Large intestine (tissue), 3 donors: Measurements from ENCODE around the gene LYVE1. TPM values are rescaled to one million over a fixed set of nuclear protein-coding genes. Genes with fewer than 3 reads are reported as not detected.

Source experiments
- DNase-seq, 2 donors: peaks; one replicate each; pipeline versions ENCODE4 v3.0.0 to v3.0.0-alpha.2; 2013
- H3K27ac ChIP-seq: one replicate; pipeline ENCODE4 v1.5.1; 2013; ENCODE audit warnings: low read length
- H3K27me3 ChIP-seq: 2 replicates; pipeline ENCODE4 v1.6.1; 2013; ENCODE audit warnings: low read length; ENCODE audit not compliant: control insufficient read depth, insufficient read depth
- H3K36me3 ChIP-seq: 2 replicates; pipeline ENCODE4 v1.6.1; 2013; ENCODE audit warnings: low read length; ENCODE audit not compliant: control insufficient read depth, insufficient read depth
- H3K4me1 ChIP-seq: one replicate; pipeline ENCODE4 v1.6.1; 2013; ENCODE audit warnings: low read length; ENCODE audit not compliant: control insufficient read depth, insufficient read depth
- H3K4me3 ChIP-seq: one replicate; pipeline ENCODE4 v1.5.1; 2013; ENCODE audit warnings: low read length
- H3K9me3 ChIP-seq: one replicate; pipeline ENCODE4 v1.6.1; 2013; ENCODE audit warnings: mild to moderate bottlenecking, low read depth, low read length, moderate library complexity; ENCODE audit not compliant: control insufficient read depth
- WGBS: methylation state at CpG from one replicate; pipeline ENCODE4 v1.1.5; 2013; ENCODE audit warnings: low lambda C conversion rate; ENCODE audit not compliant: insufficient coverage; 5-methylcytosine and 5-hydroxymethylcytosine counted together
- polyA plus RNA-seq: library from polyadenylated mRNA; unstranded; fragments of 120-200 nt; gene quantifications from one replicate; pipeline ENCODE4 v1.2.1, GENCODE V29; 2013

Gene LYVE1
- polyA plus RNA-seq, 1 donor = 49.3 TPM

DNA sequence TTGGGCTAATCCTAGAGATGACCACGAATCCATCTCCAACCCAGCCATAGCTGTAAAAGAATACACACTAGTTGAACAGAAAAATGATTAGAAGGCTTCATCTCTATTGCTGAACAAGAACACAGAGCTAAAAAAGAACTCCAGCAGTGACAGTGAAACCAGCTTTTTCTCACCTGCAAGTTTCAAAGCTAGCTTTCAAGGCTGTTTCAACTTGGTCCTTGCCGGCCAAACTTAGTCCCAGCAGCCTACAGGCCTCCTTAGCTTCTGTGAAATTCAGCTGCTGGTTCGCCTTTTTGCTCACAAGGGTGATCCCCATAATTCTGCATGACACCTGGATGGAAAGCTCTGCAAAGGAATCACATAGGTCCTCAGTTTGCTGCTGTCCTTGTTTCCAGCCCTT is 4.4 kb downstream of the LYVE1 start:
- H3K9me3 ChIP-seq = no peaks in the 10 kb centered on the region
- H3K4me3 ChIP-seq = no peak overlapping the region
- DNase-seq = no peak
- no peak overlapping the region for H3K27ac ChIP-seq
- WGBS = no CpG with 5 or more reads among the region's 3 CpGs
- H3K4me1 ChIP-seq = peaks cover 7% of the 10 kb centered on the region
- no peaks in the 10 kb centered on the region for H3K27me3 ChIP-seq
- H3K36me3 ChIP-seq = no peaks in the 10 kb centered on the region

DNA sequence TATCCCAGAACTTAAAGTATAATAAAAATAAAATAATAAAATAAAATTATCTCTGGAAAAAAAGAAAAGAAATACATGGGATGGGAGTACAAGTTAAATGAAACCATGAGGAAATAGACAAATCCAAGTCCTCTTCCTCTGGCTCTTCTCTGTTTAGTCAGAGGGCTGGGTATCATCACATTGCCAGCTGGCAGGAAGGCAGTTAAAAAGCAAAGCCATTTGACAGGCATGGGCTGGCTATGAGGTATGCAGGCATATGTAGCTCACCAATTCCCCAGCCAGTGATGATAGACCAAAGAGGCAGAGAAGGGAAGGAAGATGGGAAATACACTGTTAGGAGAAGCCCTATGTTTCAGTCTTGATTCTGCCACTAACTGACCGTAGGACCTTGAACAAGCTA is 6.5 kb downstream of the LYVE1 start:
- H3K27ac ChIP-seq = no peak overlapping the region
- no peaks in the 10 kb centered on the region for H3K9me3 ChIP-seq
- peaks cover 14% of the 10 kb centered on the region for H3K4me1 ChIP-seq
- no peaks in the 10 kb centered on the region for H3K27me3 ChIP-seq
- DNase-seq = no peak
- no peak overlapping the region for H3K4me3 ChIP-seq
- H3K36me3 ChIP-seq = no peaks in the 10 kb centered on the region
- 100% methylated on average over 1 of the region's 1 CpG for WGBS

- peak in 1 of 2 donors; percentile 32 for DNase-seq
- Histone ChIP-seq H3K9me3 (no peaks in the 10 kb centered on the region), H3K4me3 (no peak overlapping the region), H3K27me3 (no peaks in the 10 kb centered on the region), H3K36me3 (no peaks in the 10 kb centered on the region), H3K4me1 (peaks cover 14% of the 10 kb centered on the region), H3K27ac (no peak overlapping the region)
- 14% methylated on average over 1 of the region's 3 CpGs for WGBS
These were observed 7.2 kb downstream of the LYVE1 start for GRCh38 chr11:10561043-10561818.

GRCh38 chr11:10558288-10558687 is 10.2 kb downstream of the LYVE1 start:
- peak; percentile 3 to 37 for DNase-seq
- no peaks in the 10 kb centered on the region for H3K9me3 ChIP-seq
- H3K27me3 ChIP-seq = no peaks in the 10 kb centered on the region
- H3K4me1 ChIP-seq = peaks cover 14% of the 10 kb centered on the region
- no peaks in the 10 kb centered on the region for H3K36me3 ChIP-seq
- WGBS = 0% methylated on average over 1 of the region's 3 CpGs
- peak overlapping the region; percentile 49 for H3K27ac ChIP-seq
- H3K4me3 ChIP-seq = no peak overlapping the region

- no CpG with 5 or more reads among the region's 1 CpG for WGBS
- no peaks in the 10 kb centered on the region for H3K27me3 ChIP-seq
- DNase-seq = peak in 1 of 2 donors; percentile 35
- peaks cover 14% of the 10 kb centered on the region for H3K4me1 ChIP-seq
- no peaks in the 10 kb centered on the region for H3K36me3 ChIP-seq
- H3K27ac ChIP-seq = no peak overlapping the region
- no peak overlapping the region for H3K4me3 ChIP-seq
- H3K9me3 ChIP-seq = peaks cover 4% of the 10 kb centered on the region
These were observed 11.9 kb downstream of the LYVE1 start for GRCh38 chr11:10556590-10556989.

DNA sequence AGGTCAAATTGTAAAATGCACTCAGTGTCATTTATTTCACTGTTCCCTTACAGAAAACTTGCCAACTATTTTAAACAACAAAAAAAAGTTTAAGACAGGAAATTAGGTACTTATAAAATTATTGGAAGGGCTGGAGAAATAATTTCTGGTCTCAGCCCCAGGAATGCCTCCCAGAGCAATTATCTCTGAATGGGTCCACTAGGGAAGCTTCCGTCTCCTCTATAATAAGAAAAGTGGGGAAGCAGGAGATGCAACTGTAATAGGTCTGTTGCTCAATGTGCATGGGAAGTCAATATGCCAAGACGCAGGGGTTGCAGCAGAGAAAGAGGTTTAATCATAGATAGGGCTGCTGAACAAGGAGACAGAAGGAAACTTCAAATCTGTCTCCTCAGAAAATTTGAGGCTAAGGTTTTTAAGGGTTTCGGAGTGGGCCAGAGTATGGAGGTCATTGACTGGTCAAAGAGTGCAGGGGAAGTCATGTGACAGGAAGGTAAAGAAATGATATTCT is 16.6 kb downstream of the LYVE1 start:
- no peaks in the 10 kb centered on the region for H3K27me3 ChIP-seq
- H3K4me1 ChIP-seq = no peaks in the 10 kb centered on the region
- H3K27ac ChIP-seq = no peak overlapping the region
- no peak for DNase-seq
- no CpG with 5 or more reads among the region's 3 CpGs for WGBS
- peaks cover 4% of the 10 kb centered on the region for H3K9me3 ChIP-seq
- no peak overlapping the region for H3K4me3 ChIP-seq
- no peaks in the 10 kb centered on the region for H3K36me3 ChIP-seq

DNA sequence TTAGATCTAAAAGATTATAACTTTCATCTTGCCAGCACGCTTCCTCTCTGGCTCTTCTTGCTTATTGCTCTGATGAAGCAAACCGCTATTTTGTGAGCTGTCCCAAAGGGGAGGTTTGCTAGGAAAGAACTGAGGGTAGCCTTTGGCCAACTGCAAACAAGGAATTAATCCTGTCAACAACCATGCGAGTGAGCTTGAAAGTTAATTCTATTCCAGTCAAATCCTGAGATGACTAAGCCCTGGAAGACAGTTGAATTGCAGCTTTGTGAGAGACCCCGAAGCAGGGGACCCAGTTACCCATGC is 17.2 kb downstream of the LYVE1 start:
- no peaks in the 10 kb centered on the region for H3K27me3 ChIP-seq
- WGBS = 100% methylated on average over 1 of the region's 4 CpGs
- peaks cover 4% of the 10 kb centered on the region for H3K9me3 ChIP-seq
- H3K27ac ChIP-seq = no peak overlapping the region
- no peak overlapping the region for H3K4me3 ChIP-seq
- DNase-seq = no peak
- no peaks in the 10 kb centered on the region for H3K4me1 ChIP-seq
- no peaks in the 10 kb centered on the region for H3K36me3 ChIP-seq

DNA sequence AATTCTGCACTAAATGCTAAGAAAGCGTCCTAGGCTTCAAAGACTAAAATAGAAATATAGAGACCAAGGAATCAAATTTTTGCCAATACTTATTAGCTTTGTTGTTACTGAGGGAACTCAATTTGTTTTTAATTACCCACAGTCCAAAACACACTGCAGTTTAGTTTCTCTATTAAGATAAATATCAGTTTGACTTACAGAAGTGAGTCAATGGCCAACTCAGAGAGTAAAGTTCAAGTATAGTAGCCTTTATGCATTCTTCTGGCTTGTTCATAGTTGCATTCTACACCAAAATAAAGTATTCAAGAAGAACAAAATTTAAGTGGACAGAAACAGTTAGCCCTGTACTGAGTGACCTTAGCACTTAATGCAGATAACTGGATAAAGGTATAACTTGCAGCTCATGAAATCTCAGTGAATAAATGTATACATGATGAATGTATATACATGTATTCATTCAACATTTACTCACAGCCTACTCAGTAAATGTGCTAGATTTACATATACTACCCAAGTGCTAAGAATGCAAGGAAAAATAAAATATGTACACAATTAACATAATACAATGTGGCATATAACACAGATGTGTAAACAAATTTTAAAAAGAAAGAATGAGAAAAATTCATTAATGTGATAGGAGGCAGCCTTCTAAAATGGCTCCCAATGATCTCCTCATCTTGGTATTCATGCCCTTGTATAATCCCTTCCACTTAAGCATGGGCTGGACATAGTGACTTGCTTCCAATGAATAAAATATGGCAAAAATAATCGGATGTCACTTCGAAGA is 17.8 kb downstream of the LYVE1 start:
- Histone ChIP-seq H3K27me3 (no peaks in the 10 kb centered on the region), H3K27ac (no peak overlapping the region), H3K36me3 (no peaks in the 10 kb centered on the region), H3K4me1 (no peaks in the 10 kb centered on the region), H3K9me3 (peaks cover 4% of the 10 kb centered on the region), H3K4me3 (no peak overlapping the region)
- DNase-seq = peak; percentile 10 to 52
- 100% methylated on average over 3 of the region's 3 CpGs for WGBS

DNA sequence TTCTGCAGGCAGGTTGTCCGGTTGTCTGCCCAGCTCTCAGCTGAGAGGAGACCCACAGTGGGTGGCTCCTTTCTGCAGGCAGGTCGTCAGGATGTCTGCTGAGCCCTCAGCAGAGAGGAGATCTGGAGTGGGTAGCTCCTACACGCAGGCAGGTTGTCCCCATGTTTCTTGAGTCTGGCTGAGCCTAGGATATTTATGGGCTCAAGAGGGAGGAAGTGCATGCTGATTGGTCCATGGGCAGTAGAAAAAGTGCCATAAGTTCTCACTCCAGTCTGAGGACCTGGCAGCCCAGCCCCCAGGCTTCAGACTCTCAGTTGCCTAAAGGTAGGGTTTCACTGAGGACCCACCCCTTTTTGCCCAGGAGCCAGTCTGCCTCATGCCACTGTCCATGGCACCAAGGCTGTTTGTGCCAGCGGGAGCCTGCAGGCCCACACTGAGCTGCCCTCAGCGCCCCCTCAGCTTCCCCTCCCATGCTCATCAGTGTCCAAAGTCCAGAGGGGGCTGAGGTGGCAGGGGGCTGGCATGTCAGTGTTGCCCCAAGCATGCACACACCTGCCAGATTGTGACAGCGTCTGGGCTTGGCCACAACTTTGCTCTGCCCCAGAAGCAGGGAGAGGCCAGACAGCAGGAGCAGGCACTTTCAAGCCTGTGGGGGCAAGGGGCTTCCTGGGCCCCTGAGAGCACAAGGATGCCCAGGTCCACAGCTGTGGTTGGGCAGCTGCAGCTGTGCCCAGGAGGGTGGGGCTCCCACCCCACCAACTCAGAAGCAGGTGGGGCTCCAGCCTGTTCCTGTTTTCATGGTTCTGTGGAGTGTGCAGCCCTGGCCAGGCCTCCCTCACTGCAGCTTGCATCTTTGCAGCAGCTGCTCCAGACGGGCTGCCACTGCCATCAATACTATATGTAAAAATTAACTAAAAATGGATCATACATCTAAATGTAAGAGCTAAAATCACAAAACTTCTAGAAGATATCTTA is 23.7 kb downstream of the LYVE1 start:
- no peak overlapping the region for H3K27ac ChIP-seq
- H3K27me3 ChIP-seq = no peaks in the 10 kb centered on the region
- no peaks in the 10 kb centered on the region for H3K36me3 ChIP-seq
- H3K4me1 ChIP-seq = no peaks in the 10 kb centered on the region
- DNase-seq = no peak
- no CpG with 5 or more reads among the region's 7 CpGs for WGBS
- no peak overlapping the region for H3K4me3 ChIP-seq
- H3K9me3 ChIP-seq = peaks cover 5% of the 10 kb centered on the region

GRCh38 chr11:10543782-10544181 is 24.7 kb downstream of the LYVE1 start:
- WGBS = no CpG with 5 or more reads among the region's 14 CpGs
- DNase-seq = no peak
- Histone ChIP-seq H3K4me3 (no peak overlapping the region), H3K27ac (no peak overlapping the region), H3K9me3 (peaks cover 5% of the 10 kb centered on the region), H3K27me3 (no peaks in the 10 kb centered on the region), H3K4me1 (no peaks in the 10 kb centered on the region), H3K36me3 (no peaks in the 10 kb centered on the region)
